Upper lobe of left lung (tissue), 6 donors: Measurements from ENCODE around the gene DIP2C. TPM values are rescaled to one million over a fixed set of nuclear protein-coding genes. Genes with fewer than 3 reads are reported as not detected.

Source experiments
- ATAC-seq, 2 donors: fragments of 200-7000 bp; cut with Tn5 transposase; one replicate each; pipeline ENCODE4 v1.9.1; 2022; ENCODE audit warnings: mild to moderate bottlenecking in 2 of 2, moderate library complexity in 2 of 2; ENCODE audit not compliant: low FRiP score in 2 of 2
- DNase-seq, 2 donors: peaks; one replicate each; pipeline ENCODE4 v3.0.0-alpha.2; 2019 to 2020
- H3K27ac ChIP-seq, 4 donors: fragments of 200-600 bp; sonication (generic); one replicate each; pipeline ENCODE4 v1.5.1; 2016 to 2019
- H3K27me3 ChIP-seq, 4 donors: fragments of 200-600 bp; sonication (generic); one replicate each; pipeline ENCODE4 v1.5.1; 2017 to 2019
- H3K36me3 ChIP-seq, 4 donors: fragments of 200-600 bp; sonication (generic); one replicate each; pipeline ENCODE4 v1.5.1; 2016 to 2019
- H3K4me1 ChIP-seq, 4 donors: fragments of 200-600 bp; sonication (generic); one replicate each; pipeline ENCODE4 v1.5.1; 2018 to 2019
- H3K4me3 ChIP-seq, 4 donors: fragments of 200-600 bp; sonication (generic); one replicate each; pipeline ENCODE4 v1.5.1; 2017 to 2019; ENCODE audit warnings: mild to moderate bottlenecking in 2 of 4, moderate library complexity in 1 of 4
- H3K9me3 ChIP-seq, 4 donors: fragments of 200-600 bp; sonication (generic); one replicate each; pipeline ENCODE4 v1.5.1; 2018 to 2019
- EP300 ChIP-seq, 4 donors: sonication (generic); formaldehyde crosslinking; IDR thresholded peaks; one replicate each; pipeline ENCODE4 v1.5.1; 2017; ENCODE audit warnings: antibody characterized with exemption in 4 of 4, control low read depth in 2 of 4
- POLR2A ChIP-seq, 4 donors: fragments of 450-650 bp; IDR thresholded peaks; one replicate each; pipeline ENCODE4 v1.5.1; 2016 to 2017; ENCODE audit warnings: antibody characterized with exemption in 4 of 4, mild to moderate bottlenecking in 2 of 4
- POLR2AphosphoS5 ChIP-seq, 2 donors: sonication (generic); formaldehyde crosslinking; IDR thresholded peaks; one replicate each; pipeline ENCODE4 v1.5.1; 2017; ENCODE audit warnings: antibody characterized with exemption in 2 of 2
- WGBS, 2 donors: methylation state at CpG; one replicate each; pipeline ENCODE4 v1.1.5; 2017 to 2018; 5-methylcytosine and 5-hydroxymethylcytosine counted together
- total RNA-seq, 6 donors: library from RNA; depleted of rRNA in 4 of 6; stranded (reverse); fragments of >200 nt in 4 of 6; gene quantifications; one replicate each; pipeline versions ENCODE4 v1.1.0 to v1.2.1, GENCODE V29; 2016 to 2021
- TF ChIP-seq, protein P1 (sequence below), 6 experiments: fragments of 450-650 bp in 4 of 6; fragments of 200-600 bp in 2 of 6; sonication (generic) in 2 of 6; IDR thresholded peaks; one replicate each; pipeline ENCODE4 v1.5.1; 2016 to 2019; ENCODE audit warnings: antibody characterized with exemption in 6 of 6
- donor health status: DM: no; HTN: no; CAD: no; lungs with moderate emphysema.
- donor health status: DM: no; HTN: yes; CAD: no; lungs with severe emphysema.

Gene DIP2C
- total RNA-seq, 6 donors from 2014 or later: 11.6 to 32.5 (median 14.7) TPM

DNA sequence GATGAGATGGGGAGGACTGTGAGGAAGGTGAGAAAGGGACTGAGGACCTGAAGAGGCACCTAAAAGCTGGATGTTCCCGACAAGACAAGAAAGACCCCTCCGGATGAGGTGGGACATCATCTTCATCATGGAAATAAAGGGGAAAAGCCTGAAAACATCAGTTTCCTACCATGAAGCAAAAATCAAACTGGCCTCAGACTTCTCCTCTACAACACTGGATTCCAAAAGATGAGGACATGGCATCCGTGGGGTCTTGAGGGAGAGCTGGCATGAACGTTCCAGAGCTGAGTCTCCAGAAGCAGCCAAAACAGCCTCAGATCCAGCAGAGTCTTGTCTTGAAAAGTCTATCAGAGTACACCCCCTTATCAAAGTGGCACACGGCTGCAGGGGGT is 44.5 kb downstream of the DIP2C start:
- Histone ChIP-seq H3K36me3 (no peaks in the 10 kb centered on the region), H3K9me3 (peaks cover 7 to 12% (median 8%) of the 10 kb centered on the region in 4 donors), H3K27ac (no peak overlapping the region), H3K4me3 (no peak overlapping the region), H3K27me3 (no peaks in the 10 kb centered on the region), H3K4me1 (peaks cover 0 to 6% (median 3%) of the 10 kb centered on the region in 4 donors)
- TF ChIP-seq, protein P1, sequence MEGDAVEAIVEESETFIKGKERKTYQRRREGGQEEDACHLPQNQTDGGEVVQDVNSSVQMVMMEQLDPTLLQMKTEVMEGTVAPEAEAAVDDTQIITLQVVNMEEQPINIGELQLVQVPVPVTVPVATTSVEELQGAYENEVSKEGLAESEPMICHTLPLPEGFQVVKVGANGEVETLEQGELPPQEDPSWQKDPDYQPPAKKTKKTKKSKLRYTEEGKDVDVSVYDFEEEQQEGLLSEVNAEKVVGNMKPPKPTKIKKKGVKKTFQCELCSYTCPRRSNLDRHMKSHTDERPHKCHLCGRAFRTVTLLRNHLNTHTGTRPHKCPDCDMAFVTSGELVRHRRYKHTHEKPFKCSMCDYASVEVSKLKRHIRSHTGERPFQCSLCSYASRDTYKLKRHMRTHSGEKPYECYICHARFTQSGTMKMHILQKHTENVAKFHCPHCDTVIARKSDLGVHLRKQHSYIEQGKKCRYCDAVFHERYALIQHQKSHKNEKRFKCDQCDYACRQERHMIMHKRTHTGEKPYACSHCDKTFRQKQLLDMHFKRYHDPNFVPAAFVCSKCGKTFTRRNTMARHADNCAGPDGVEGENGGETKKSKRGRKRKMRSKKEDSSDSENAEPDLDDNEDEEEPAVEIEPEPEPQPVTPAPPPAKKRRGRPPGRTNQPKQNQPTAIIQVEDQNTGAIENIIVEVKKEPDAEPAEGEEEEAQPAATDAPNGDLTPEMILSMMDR (IDR thresholded peaks at IDR 0.05): no peak
- TF ChIP-seq POLR2AphosphoS5 (IDR thresholded peaks at IDR 0.05) (no peak), POLR2A (IDR thresholded peaks at IDR 0.05) (no peak), EP300 (IDR thresholded peaks at IDR 0.05) (no peak)
- WGBS, 2 donors: 88 to 95% methylated on average over 4 to 5 of the region's 5 CpGs
- no peak for DNase-seq
- no peak for ATAC-seq

DNA sequence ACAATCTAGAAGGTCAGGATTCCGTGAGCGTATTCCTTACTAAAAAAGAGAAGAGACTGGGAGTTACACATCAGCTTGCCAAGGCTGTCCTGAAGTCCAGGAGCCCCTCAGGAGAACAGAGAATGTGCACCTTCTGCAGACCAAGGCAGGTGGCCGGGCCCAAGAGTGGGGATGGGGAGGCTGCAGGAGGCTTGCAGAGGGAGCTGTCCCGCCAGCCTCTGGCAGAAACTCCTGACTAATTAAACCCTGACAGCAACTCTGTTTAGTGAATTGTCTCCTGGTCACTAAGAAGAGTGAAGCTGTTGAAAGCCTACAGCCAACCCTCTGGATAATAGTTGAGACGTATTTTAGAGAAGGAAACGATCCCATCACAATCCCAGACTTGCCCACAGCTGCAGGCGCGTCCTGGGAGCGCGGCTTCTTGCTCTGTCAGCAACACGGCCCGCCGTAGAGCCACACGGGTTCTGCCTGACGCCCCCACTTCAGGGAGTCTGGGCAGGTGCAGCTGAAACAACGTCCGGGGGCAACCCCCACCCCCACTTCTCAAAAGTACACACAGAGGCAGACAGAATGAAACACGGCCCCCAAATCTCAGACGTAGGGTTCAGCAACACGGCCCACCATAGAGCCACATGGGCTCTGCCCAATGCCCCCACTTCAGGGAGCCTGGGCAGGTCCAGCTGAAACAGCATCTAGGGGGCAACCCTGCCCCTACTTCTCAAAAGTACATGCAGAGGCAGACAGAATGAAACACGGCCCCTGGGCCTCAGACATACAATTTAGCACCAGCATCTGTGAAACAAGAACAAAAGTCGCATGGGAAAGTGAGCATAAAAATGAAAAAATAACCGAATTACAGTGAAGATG is 45.2 kb downstream of the DIP2C start:
- TF ChIP-seq POLR2A (IDR thresholded peaks at IDR 0.05) (no peak), EP300 (IDR thresholded peaks at IDR 0.05) (no peak)
- 88 to 89% methylated on average over 17 to 23 of the region's 23 CpGs for WGBS, 2 donors
- H3K27me3 ChIP-seq: no peaks in the 10 kb centered on the region
- H3K4me3 ChIP-seq: no peak overlapping the region
- no peak overlapping the region for H3K27ac ChIP-seq
- H3K9me3 ChIP-seq: peaks cover 7 to 12% (median 8%) of the 10 kb centered on the region in 4 donors
- no peak for DNase-seq
- no peaks in the 10 kb centered on the region for H3K36me3 ChIP-seq
- ATAC-seq: no peak
- H3K4me1 ChIP-seq: no peaks in the 10 kb centered on the region

DNA sequence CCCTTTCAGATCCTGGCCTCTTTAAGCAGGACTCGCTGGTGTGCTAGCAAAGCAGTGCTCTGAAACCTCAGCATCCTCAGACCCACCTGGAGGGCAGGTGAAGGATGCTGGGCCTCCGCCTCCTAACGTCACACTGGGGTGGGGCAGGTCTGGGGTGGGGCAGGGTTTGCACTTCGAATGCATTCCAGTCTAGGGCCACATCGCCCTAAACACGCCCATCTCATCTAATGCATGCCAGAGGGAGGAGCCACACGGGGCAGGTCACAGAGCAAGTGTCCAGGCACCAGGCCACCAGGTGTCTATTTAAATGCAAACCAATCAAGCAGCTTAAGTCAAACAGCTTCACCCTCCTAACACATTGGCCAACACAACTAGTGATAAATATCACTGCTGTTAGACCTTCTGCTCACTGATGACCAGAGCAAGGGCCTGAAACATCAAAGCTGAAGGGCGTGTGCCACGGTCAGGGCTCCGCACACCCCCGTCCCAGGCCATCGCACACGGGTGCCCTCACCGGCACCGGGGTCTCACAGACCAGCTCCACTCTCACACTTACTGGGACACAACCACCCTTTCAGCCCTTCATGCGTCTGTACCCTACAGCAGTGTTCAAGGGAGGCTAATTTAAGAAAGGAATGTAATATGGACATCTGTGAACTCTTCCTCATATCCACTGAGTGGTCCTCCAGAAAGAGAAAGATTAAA is 47.1 kb downstream of the DIP2C start:
- no peaks in the 10 kb centered on the region for H3K36me3 ChIP-seq
- H3K9me3 ChIP-seq: peaks cover 7 to 12% (median 8%) of the 10 kb centered on the region in 4 donors
- peak; percentile 34 to 74 for ATAC-seq
- WGBS, 2 donors: 89 to 92% methylated on average over 12 to 16 of the region's 16 CpGs
- H3K27me3 ChIP-seq: no peaks in the 10 kb centered on the region
- no peaks in the 10 kb centered on the region for H3K4me1 ChIP-seq
- no peak overlapping the region for H3K27ac ChIP-seq
- DNase-seq: no peak
- no peak overlapping the region for H3K4me3 ChIP-seq
- TF ChIP-seq POLR2AphosphoS5 (IDR thresholded peaks at IDR 0.05) (no peak), EP300 (IDR thresholded peaks at IDR 0.05) (no peak), POLR2A (IDR thresholded peaks at IDR 0.05) (no peak)
- TF ChIP-seq, protein P1 (IDR thresholded peaks at IDR 0.05): no peak

DNA sequence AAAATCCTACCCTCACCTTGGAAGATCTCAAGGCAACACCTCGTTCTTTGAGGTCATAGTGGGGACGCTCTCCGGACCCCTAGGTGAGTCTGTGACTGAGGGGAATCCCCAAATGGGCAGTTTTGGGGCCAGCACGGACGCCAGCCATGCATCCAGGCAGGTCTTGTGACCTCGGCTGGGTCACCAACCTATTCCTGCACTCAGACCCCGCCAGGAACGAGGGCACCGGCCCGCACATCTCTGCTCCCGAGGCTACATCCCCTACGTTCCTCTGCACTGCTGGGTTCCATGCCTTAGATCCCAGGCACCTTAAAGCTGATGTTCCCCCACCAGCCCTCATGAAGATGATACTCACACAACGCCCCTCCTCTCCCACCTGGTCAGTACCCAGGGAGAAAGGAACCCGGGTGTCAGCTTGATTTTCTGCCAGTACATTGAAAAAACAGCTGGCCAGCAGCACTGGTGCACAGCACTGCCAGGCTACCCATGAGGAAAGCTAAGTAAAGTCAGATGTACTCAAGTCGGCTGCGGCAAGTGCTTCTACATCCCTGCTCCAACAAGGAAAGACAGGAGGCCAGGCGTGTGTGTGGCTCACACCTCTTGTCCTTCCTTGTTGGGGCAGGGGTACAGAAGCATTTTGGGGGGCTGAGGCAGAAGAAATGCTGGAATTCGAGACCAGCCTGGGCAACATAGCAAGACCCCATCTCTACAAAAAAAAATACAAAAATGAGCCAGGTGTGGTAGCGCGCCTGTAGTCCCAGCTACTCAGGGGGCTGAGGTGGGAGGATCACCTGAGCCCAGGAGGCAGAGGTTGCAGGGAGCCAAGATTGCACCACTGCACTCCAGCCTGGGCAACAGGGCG is 48.1 kb downstream of the DIP2C start:
- Histone ChIP-seq H3K27me3 (no peaks in the 10 kb centered on the region), H3K4me3 (no peak overlapping the region), H3K9me3 (peaks cover 7 to 12% (median 8%) of the 10 kb centered on the region in 4 donors), H3K36me3 (no peaks in the 10 kb centered on the region), H3K4me1 (no peaks in the 10 kb centered on the region), H3K27ac (no peak overlapping the region)
- ATAC-seq (no peak), DNase-seq (no peak)
- WGBS, 2 donors: 89 to 92% methylated on average over 21 of the region's 21 CpGs
- no peak for TF ChIP-seq EP300 (IDR thresholded peaks at IDR 0.05)
- TF ChIP-seq POLR2A (IDR thresholded peaks at IDR 0.05): no peak
- TF ChIP-seq, protein P1 (IDR thresholded peaks at IDR 0.05): no peak
- TF ChIP-seq POLR2AphosphoS5 (IDR thresholded peaks at IDR 0.05): no peak

DNA sequence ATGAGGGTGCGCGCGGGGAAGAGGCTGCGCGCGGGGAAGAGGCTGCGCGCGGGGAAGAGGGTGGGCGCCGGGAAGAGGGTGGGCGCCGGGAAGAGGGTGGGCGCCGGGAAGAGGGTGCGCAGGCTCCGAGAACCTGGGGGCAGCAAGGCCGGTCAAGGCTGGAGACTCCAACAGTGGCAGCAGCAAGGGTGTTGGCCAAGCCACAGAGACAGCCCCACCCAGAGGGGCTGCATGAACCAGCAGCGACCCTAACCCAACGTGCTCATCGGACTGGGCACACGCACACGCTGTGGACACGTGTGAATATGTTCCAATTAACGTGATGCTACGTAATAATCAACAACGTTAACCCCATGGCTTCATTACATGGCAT is 48.8 kb downstream of the DIP2C start:
- no peak for ATAC-seq
- TF ChIP-seq POLR2A (IDR thresholded peaks at IDR 0.05) (no peak), EP300 (IDR thresholded peaks at IDR 0.05) (no peak), POLR2AphosphoS5 (IDR thresholded peaks at IDR 0.05) (no peak)
- TF ChIP-seq, protein P1 (IDR thresholded peaks at IDR 0.05): no peak
- no peaks in the 10 kb centered on the region for H3K4me1 ChIP-seq
- no peak for DNase-seq
- no peaks in the 10 kb centered on the region for H3K36me3 ChIP-seq
- H3K9me3 ChIP-seq: peaks cover 7 to 12% (median 8%) of the 10 kb centered on the region in 4 donors
- no peak overlapping the region for H3K27ac ChIP-seq
- no peak overlapping the region for H3K4me3 ChIP-seq
- WGBS, 2 donors: 91 to 94% methylated on average over 27 of the region's 27 CpGs
- no peaks in the 10 kb centered on the region for H3K27me3 ChIP-seq
